HL-60/S4 treated with phorbol 12-myristate 13-acetate at 8.2 ng/mL for 4 days and 3 days (cell line): ENCODE results near the gene SOX8.

Experiments
- in situ Hi-C: fragments of 300-500 bp; cut with MboI; formaldehyde crosslinking; loops from 2 replicates; pipeline ENCODE4 v1.15.0; 2022; ENCODE audit warnings: low sequenced_read_pairs

The SOX8 gene

GRCh38 chr16:1003391-1004347 lies 22.1 kb downstream of the SOX8 start:
- in situ Hi-C loops: no loop called here

- in situ Hi-C loops: no loop called here
Observed at GRCh38 chr16:1005286-1005685, 23.7 kb downstream of the SOX8 start.

- in situ Hi-C loops: no loop called here
Observed at GRCh38 chr16:1006781-1007180, 25.2 kb downstream of the SOX8 start.

- in situ Hi-C loops: no loop called here
Observed at GRCh38 chr16:1007284-1007850, 25.8 kb downstream of the SOX8 start.

- in situ Hi-C loops: no loop called here
Observed at GRCh38 chr16:1008085-1008484, 26.5 kb downstream of the SOX8 start.

- in situ Hi-C loops: no loop called here
Observed at GRCh38 chr16:1009358-1010150, 28.0 kb downstream of the SOX8 start.

- in situ Hi-C loops: no loop called here
Observed at GRCh38 chr16:1010251-1010650, 28.7 kb downstream of the SOX8 start.

GRCh38 chr16:1010815-1011214 lies 29.2 kb downstream of the SOX8 start:
- in situ Hi-C loops: no loop called here

GRCh38 chr16:1011316-1012082 lies 29.9 kb downstream of the SOX8 start:
- in situ Hi-C loops: no loop called here

GRCh38 chr16:1012135-1012534 lies 30.6 kb downstream of the SOX8 start:
- in situ Hi-C loops: no loop called here

GRCh38 chr16:1012722-1013592 lies 31.4 kb downstream of the SOX8 start:
- in situ Hi-C loops: no loop called here

- in situ Hi-C loops: no loop called here
Observed at GRCh38 chr16:1013593-1013900, 32.0 kb downstream of the SOX8 start.

GRCh38 chr16:1014221-1014620 lies 32.7 kb downstream of the SOX8 start:
- in situ Hi-C loops: no loop called here

GRCh38 chr16:1014771-1015495 lies 33.4 kb downstream of the SOX8 start:
- in situ Hi-C loops: no loop called here

GRCh38 chr16:1018447-1019198 lies 37.1 kb downstream of the SOX8 start:
- in situ Hi-C loops: no loop called here

GRCh38 chr16:1019231-1020090 lies 37.9 kb downstream of the SOX8 start:
- in situ Hi-C loops: no loop called here

GRCh38 chr16:1020091-1020399 lies 38.5 kb downstream of the SOX8 start:
- in situ Hi-C loops: no loop called here

- in situ Hi-C loops: no loop called here
Observed at GRCh38 chr16:1020591-1020990, 39.0 kb downstream of the SOX8 start.
